ENCODE results near the gene PLA2G2F.

Gene PLA2G2F

GRCh38 chr1:20174937-20175666 is 36.0 kb downstream of the PLA2G2F start:
- DNase-seq, result no peak

GRCh38 chr1:20178634-20179370 is 39.7 kb downstream of the PLA2G2F start:
- DNase-seq, result no peak

- DNase-seq, result no peak
These were observed 40.4 kb downstream of the PLA2G2F start for GRCh38 chr1:20179371-20180128.

GRCh38 chr1:20180129-20180843 is 41.2 kb downstream of the PLA2G2F start:
- no peak for DNase-seq

GRCh38 chr1:20180844-20181207 is 41.7 kb downstream of the PLA2G2F start:
- no peak for DNase-seq

GRCh38 chr1:20182415-20182814 is 43.3 kb downstream of the PLA2G2F start:
- no peak for DNase-seq

GRCh38 chr1:20183035-20183434 is 43.9 kb downstream of the PLA2G2F start:
- no peak for DNase-seq

- no peak for DNase-seq
These were observed 44.6 kb downstream of the PLA2G2F start for GRCh38 chr1:20183616-20184271.

GRCh38 chr1:20184481-20184900 is 45.4 kb downstream of the PLA2G2F start:
- no peak for DNase-seq

- no peak for DNase-seq
These were observed 46.1 kb downstream of the PLA2G2F start for GRCh38 chr1:20184997-20185833.

- no peak for DNase-seq
These were observed 47.0 kb downstream of the PLA2G2F start, which contains the start of the genes PLA2G2C and UBXN10 for GRCh38 chr1:20185834-20186782. Gene PLA2G2C (minus strand): TSS chr1:20186518. CDS start chr1:20177363, 9,155 bp downstream. Gene UBXN10 (plus strand): TSS chr1:20186096. CDS start chr1:20190562, 4,466 bp downstream.

GRCh38 chr1:20187103-20187812 is 48.1 kb downstream of the PLA2G2F start:
- DNase-seq, result no peak

- no peak for DNase-seq
These were observed 48.8 kb downstream of the PLA2G2F start for GRCh38 chr1:20187813-20188454.

GRCh38 chr1:20188455-20188817 is 49.3 kb downstream of the PLA2G2F start:
- DNase-seq, result no peak

- no peak for DNase-seq
These were observed 50.5 kb downstream of the PLA2G2F start for GRCh38 chr1:20189664-20190063.

GRCh38 chr1:20190256-20191160 is 51.4 kb downstream of the PLA2G2F start:
- no peak for DNase-seq

- DNase-seq, result no peak
These were observed 52.2 kb downstream of the PLA2G2F start for GRCh38 chr1:20191266-20191825.

All from fibroblast of skin of right biceps (primary cell).